NCI-H524 (cell line): ENCODE data around the gene FER1L5.

ENCODE experiments used
- DNase-seq, 2 experiments: peaks; one replicate each; lab custom pipeline; 2025; lab: John Stamatoyannopoulos, UW

Gene FER1L5

DNA sequence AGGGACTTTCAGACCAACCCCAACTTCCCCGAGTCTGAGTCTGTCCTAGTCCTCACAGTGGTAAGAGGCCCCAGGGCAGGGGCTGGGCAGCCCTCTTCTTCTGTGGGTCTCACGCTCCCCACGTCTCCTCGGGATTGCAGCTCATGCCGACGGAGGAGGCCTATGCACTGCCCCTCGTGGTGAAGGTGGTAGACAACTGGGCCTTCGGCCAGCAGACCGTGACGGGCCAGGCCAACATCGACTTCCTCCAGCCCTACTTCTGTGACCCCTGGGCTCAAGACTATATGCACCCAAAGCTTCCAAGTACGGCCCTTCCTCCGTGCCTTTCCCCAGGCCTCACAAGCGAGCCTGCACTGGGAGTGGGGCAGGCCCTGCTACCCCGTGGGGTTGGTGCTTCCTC, 53.0 kb downstream of the FER1L5 start:
- no peak for DNase-seq

DNA sequence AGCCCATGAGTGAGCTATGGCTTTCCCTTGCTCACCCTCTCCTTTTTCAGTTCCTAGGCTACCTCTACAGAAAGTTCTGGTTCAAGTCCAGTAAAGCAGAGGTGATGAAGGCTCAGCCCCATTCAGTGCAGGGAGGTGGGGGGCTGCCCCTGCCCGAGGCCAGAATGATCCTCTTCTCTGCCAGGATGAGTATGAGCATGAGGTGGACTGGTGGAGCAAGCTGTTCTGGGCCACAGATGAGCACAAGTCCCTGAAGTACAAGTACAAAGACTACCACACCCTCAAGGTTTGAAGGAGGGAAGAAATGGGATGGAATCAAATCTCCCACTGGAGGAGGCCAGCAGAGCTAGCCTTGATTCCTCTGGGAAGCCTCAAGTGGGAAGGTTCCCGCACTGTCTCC, 54.9 kb downstream of the FER1L5 start:
- no peak for DNase-seq

DNA sequence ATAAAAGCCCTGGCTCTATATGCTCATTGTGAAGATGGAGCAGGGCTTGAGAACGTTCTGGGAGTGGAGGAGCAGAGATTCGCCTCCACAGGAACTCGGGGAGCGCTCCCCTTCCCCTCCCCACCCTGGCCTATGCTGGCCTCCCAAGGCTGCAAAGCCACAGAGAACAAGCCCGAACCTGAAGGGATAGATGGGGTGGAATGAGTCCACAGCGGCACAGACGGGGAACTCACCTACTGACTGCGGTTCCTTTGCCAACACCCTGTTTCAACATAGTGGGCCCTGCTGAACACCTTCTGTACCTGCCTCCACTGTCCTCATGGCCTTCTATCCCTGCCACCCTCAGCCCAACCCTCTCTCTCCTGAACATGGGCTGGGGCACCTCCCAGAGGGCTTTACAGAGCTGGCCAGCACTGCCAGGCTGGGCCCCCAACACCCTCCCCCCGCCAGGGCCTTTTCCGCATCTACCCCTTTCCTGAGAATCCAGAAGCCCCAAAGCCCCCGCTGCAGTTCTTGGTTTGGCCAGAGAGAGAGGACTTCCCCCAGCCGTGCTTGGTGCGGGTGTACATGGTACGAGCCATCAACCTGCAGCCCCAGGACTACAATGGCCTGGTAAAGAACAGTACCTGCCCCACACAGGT, 55.8 kb downstream of the FER1L5 start:
- DNase-seq = no peak

DNA sequence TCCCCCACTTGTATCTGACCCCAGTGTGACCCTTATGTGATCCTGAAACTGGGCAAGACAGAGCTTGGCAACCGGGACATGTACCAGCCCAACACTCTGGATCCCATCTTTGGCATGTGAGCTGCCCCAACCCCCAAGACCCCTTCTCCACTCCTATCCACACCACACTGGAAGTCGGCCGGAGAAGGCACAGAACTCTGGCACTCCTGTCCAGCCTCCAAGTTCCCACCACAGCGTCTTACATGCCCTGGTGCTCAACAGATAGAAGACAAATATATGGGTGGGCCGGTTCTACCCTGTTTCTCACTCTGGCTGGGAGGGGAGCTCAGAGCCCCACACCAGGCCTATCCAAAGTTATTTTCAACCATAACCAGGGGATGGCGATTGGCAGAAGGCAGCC, 56.5 kb downstream of the FER1L5 start:
- no peak for DNase-seq

DNA sequence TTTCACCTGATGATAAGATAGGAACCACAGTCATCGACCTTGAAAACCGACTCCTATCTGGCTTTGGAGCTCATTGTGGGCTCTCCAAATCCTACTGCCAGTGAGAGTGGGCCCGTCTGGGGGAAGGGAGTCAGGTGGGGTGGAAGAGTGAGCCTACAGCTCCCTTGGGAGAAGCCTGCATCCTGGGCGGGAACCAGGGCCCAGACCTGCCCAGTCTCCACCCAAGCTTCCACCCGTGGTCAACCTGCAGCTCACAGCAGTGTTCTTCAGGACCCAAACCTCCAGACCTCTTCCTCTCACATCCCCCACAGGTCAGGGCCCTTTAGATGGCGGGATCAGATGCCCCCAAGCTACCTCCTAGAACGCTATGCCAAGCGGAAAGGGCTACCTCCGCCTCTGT, 57.1 kb downstream of the FER1L5 start:
- DNase-seq = no peak

DNA sequence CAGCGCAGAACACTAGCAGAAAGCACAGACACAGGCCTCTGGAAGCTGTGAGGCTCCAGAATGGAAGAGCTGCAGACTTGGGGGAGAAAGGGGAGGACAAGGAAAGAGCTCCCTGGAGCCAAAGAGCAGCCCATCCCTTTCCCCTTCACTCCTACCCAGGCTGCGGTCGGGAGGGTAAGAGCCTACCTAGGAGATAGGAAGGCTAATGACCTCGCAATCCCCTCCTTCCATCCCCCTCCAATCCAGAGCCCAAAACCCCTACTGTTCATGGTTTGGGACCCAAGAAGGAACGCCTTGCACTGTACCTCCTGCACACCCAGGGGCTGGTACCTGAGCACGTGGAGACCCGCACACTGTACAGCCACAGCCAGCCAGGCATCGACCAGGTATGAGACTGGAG, 57.5 kb downstream of the FER1L5 start:
- DNase-seq = no peak

DNA sequence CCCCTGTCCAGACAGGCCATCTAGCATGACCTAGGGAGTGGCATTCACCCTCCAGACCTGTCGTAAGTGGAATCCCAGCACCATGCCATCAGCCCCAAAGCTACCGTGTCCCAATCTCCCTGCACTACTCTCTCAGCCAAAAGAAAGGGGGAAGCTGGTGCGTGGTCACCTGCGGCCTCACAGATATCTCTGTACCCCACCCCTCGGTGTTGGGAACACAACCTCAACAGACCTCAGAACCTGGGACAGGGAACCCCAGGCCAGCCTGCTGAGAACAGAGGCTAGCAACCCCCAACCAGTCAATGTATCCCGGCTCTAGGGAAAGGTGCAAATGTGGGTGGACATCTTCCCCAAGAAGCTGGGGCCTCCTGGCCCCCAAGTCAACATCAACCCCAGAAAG, 59.1 kb downstream of the FER1L5 start:
- no peak for DNase-seq

DNA sequence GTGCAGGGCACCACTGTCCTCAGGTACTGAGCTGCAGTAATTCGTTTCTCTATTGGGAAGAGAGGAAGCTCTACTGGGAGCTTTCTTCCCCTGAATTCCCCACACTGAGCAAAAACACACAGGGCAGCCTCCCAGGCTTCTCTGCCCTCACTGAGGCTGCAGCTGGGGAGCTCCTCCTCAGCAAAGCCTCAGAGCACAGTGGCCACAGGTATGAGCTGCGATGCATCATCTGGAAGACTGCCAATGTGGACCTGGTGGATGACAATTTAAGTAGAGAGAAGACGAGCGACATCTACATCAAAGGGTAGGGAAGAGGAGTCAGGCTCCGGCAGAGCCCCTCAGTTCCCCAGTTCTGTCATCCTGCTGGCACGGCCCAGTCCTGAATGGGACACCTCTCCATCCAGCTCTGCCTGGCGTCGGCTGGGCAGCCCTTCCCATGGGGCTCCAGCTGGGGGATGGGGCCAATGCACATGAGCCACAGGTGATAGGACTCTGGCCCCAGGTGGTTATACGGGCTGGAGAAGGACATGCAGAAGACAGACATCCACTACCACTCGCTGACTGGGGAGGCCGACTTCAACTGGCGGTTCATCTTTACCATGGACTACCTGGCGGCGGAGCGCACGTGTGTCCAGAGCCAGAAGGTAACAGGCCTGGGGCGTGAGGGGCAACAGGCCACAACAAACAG, 59.7 kb downstream of the FER1L5 start:
- DNase-seq = no peak

DNA sequence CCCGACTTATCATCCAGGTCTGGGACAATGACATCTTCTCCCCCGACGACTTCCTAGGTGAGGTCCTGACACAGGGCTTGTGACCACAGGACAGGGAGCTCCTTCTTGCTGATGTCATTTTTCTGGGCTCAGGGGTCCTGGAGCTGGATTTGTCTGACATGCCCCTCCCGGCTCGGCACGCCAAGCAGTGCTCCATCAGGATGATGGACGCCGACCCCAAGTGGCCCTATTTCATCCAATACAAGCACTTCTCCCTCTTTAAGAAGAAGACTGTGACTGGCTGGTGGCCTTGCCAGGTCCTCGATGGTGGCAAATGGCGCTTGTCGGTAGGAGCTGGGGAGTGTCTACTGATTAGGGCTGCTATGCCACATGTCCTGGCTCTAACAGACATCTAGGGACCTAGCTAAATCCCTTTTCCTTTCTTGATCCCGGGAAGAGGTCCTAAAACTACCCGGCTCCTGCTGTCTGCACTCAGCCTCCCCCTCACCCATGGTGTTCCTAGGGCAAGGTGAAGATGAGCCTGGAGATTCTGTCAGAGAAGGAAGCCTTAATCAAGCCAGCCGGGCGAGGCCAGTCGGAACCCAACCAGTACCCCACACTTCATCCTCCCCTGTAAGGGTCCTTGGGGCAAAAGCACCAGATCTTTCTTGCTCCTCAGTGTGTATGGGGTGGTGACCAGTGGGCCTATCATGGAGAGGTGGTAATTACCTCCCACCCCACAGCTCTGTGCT, 60.6 kb downstream of the FER1L5 start:
- no peak for DNase-seq

DNA sequence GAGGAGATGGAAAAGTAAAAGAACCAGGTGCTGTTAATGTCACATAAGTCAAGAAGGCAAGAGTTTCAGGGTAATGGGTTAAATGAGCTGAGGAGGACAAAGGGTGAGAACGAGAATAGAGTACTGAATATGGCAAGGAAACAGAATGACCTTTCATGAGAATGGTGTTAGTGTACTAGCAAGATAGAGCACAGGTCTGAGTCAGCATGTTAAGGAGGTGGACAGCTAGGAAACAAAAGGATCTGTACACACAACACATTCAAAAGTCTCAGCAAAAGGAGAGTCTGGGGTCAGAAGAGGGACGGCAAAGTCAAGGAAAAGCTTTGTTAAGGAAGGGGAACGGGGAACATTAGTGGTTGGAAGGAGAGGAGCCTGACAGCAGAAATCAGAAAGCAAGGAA, 68.4 kb downstream of the FER1L5 start:
- no peak for DNase-seq

DNA sequence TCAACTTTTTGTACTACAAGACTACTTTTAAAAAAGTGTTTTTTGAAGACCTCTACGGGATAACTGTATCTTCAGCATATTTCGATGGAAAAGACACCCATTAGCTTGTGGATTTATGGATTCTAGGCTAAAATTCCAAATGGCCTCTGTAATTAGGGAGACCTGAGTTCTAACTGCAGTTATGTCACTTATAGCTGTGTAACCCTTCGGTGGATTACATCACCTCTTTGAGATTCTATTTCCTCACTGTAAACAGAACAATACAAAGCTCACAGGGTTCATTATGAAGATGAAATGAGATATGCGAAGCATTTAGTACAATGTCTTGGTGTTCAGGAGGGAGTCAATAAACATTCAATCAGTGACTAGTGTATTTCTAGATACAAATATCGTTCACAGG, 73.1 kb downstream of the FER1L5 start:
- no peak for DNase-seq

DNA sequence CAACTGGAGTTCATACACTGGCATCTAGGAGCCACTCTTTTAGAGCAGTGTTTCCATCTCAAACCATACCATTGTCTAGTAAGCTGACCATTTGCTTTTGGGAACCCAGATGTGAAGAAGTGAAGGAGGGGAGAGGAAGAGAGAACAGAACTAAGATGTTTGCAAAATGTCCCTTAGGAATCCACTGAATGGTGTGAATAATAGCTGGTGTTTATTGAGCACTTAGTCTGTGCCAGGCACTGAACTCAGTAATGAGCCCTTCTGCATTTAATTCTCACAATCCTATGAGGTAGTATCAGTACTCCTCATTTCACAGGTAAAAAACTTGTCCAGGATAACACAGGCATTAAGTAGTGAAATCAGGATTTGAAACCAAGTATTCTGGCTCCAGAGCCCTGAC, 73.8 kb downstream of the FER1L5 start:
- DNase-seq = no peak

DNA sequence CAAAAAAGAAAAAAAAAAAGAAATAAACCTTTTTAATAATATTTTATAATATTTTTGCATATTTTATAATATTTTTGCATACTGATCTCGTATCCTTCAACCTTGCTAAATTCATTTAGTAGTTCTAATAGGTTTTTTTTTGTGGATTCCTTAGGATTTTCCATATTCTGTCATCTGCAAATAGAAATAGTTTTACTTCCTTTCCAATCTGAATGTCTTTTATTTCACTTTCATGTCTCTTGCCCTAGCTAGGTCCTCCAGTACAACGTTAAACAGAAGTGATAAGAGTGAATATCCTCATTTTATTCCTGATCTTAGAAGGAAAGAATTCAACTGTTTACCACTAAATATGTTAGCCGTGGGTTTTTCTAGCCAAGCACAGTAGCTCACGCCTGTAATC, 83.6 kb downstream of the FER1L5 start:
- no peak for DNase-seq

DNA sequence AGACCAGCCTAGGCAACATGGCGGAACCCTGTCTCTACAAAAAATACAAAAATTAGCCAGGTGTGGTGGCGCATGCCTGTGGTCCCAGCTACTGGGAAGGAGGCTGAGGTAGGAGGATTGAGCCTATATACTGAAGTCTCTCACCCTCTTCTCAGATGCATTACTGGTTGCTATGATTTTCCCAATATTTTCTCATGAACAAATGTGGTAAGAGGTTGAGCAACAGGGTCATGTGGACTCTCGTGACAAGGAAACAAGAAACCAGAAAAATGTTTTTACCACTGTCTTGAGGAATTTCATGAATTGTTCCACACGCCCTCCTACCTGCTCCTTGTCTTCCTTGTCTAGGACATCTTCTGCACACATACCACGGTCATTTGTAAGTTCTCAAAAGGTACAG, 84.9 kb downstream of the FER1L5 start:
- no peak for DNase-seq

DNA sequence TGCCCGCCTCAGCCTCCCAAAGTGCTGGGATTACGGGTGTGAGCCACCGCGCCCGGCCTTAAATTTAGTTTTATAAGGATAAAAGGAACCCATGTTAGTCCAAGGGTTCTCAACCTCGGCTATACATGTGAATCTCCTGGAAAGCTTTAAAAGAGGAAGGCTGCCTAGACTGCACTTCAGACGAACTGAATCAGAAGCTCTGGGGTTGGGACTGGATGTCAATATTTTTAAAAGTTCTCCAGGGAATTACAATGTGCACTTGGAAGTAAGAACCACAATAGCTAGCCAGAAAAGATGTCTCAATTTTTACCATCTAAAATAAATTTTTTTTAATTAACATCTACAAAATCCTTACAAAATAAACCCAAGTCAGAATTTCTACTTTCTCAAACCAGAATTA, 87.2 kb downstream of the FER1L5 start:
- no peak for DNase-seq

DNA sequence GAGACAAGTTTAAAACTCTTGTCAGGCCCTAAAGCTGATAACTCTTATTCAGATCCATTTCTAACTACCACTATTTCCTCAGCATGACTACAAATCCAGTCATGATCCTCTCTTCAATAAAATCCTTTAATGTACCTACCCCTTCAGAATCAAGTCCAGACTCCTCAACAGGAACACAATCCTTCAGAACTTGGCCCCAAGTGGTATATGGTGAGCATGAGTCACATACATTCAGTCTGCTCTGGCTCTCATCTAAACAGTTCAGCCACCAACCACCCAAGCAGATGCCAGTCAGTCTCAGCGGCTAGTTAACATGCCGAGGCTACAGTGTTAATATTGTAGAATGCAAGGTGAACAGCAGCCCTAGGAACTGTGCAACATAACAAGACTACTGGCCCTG, 87.6 kb downstream of the FER1L5 start:
- no peak for DNase-seq

DNA sequence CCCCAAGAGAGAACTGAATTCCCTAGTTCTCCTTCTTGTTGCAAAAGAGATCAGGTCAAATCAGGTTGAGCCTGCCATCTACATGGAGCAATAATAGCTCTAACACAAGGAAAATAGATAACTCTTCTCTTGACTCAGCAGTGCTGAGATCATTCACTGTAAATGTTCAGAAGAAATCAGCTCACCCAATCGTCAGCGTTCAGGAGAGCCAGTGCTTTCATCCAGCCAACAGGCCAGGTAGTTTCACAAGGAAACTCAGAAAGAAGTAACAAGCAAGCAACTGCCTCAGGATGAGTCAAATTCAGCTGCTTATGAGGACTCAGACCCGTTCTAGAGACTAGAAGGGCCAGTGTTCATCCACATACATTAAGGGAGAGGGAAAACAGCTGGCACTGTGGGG, 91.4 kb downstream of the FER1L5 start:
- no peak for DNase-seq

DNA sequence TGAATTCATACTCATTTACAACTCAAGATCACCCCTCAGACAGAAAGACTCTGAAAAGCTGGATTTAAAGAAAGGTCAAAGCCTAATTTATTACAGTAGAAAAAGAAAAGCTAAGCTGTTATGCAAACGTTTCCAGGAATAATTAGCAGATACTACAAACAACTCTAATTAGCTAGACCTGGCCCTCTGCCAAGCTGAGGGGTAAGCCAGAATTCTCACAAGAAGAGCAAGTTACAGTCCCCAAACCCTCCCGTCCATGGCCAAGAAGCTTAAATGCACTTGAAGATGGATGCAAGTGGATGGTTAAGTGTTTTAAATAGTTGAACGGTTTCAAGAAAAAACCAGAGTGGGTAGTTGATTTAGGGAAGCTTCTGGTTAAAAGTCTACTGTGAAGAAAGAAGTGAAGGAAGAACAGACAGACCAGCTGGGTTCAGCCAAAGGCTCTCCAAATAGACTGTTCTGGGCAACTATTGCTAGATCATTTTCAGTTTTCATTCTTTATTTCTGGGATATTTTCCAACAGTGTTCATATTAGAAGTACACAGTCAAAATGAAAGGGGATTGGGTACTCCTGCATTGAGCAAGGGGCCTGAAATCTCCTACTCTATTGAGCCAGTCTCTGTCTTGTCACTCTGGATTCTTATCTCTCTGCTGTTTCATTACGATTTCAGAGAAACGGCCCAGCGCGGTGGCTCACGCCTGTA, 92.5 kb downstream of the FER1L5 start:
- DNase-seq = no peak

DNA sequence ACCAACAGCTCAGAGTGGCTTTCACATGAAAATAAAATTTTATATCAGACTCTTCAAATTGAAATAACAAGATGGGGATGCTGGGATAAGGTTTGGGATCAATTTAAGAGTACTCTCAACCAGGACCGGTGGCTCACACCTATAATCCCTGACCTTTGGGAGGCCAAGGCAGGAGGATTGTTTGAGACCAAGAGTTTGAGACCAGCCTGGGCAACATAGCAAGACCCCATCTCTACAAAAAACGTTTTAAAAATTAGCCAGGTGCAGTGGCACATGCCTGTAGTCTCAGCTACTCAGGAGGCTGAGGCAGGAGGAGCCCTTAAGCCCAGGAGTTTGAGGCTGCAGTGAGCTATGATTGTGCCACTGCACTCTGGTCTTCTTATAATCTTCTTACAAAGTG, 94.7 kb downstream of the FER1L5 start:
- no peak for DNase-seq

DNA sequence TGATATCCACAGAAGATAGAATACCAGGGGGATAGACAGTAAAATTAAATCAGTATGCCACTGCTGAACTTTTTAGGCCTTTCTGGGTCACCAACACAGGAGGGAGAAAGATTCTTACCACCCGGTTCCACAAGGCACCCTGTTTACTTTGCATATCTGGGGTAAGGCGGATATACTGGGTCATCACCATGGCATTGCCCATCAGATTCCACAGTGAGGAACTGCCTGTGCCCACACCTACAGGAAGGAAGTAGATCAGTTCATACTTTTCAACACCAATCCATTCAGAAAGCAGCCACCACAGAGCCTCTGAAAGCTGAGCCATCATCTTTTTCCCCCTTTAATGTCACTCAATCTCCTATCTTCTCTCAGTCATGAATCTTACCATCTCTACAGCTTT, 95.3 kb downstream of the FER1L5 start:
- no peak for DNase-seq

DNA sequence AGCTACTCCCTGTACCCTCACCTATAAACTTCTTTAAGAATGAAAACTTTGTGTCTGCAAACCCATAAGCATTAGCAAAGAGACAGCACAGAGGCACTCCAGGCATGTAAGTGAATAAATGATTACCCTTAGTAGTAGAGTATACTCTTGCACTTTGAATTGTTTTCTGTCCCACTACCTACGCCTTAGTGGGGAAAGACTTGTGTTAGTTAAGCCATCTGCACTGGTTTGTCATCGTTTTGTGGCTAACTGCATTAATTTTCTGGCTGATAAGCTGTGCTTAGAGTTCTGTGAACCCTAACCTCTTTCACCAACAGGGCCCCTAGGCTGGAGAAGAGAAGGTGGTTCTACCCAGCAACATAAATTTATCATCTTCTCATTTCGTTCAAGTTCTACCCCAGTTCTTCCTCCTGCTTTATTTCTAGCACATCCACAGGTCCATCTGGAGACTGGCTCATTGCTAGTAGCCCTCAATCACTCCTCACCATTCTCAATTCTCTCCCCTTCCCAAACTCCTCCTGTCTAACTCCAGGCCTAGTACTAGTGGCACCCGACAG, 96.6 kb downstream of the FER1L5 start:
- DNase-seq = no peak

DNA sequence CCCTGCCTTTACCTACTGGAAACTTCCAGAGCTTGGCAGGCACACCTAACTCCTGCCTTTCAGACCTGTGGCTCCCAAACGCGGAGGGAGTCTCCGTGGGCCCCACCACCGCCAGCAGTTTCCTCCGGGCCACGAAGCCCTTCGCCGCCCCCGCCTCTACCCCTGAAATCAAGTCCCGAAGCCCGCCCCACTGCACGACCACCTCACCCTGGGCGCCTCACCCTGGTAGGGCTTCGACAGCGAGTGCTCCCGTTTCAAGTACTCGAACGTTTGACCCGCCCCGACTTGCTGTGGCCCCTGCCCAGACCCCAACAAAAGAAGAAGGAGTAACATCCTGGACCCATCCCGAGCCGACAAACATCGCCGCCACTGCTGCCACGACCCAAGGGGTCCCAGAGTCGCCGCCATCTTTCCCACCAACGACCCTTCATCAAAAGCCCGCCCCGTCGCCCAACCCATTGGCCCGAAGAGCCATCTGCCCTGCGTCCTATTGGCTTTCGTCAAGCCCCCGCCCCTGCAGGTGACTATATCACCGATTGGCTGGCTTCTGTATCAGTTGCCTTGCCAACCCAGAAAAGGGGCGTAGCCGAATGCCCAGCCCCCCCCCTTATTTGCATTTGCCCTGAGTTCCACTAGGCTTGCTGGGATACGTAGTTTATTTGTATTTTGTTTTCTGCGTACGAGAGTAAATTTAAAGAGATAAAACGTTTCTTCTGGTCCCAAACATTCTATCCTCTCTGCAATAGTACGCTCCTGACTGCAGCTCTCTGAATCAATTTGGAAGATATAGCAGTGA, 97.3 kb downstream of the FER1L5 start, which contains the start of gene LMAN2L:
Gene LMAN2L (minus strand): TSS at position 432 of the 796 bp plus-strand sequence. CDS start 24 bp downstream, at position 408.
- peak; percentile 93 to 96 for DNase-seq
